ACC112 (cell line): Measurements from ENCODE around the gene BHLHE40.

Experiments
- H2AFZ ChIP-seq: fragments of 200-600 bp; sonication (generic); one replicate; pipeline ENCODE4 v1.6.0; 2017; ENCODE audit warnings: antibody characterized with exemption, low read length; ENCODE audit not compliant: unreplicated experiment
- H3K27ac ChIP-seq: fragments of 200-600 bp; sonication (generic); 2 replicates; pipeline ENCODE4 v1.5.1; 2014; ENCODE audit warnings: low read depth, mild to moderate bottlenecking, antibody characterized with exemption, low read length, moderate library complexity
- H3K27me3 ChIP-seq: fragments of 200-600 bp; sonication (generic); 2 replicates; pipeline ENCODE4 v1.6.1; 2014; ENCODE audit warnings: mild to moderate bottlenecking, antibody characterized with exemption, low read length, moderate library complexity, mixed read lengths; ENCODE audit not compliant: insufficient read depth
- H3K36me3 ChIP-seq: fragments of 200-600 bp; sonication (generic); 2 replicates; pipeline ENCODE4 v1.6.1; 2016; ENCODE audit warnings: mild to moderate bottlenecking, antibody characterized with exemption, low read length, moderate library complexity, mixed read lengths; ENCODE audit not compliant: insufficient read depth
- H3K4me1 ChIP-seq: fragments of 200-600 bp; sonication (generic); one replicate; pipeline ENCODE4 v1.6.1; 2016; ENCODE audit warnings: low read length, mixed read lengths; ENCODE audit not compliant: insufficient read depth, unreplicated experiment, control insufficient read depth
- H3K4me3 ChIP-seq: fragments of 200-600 bp; sonication (generic); 2 replicates; pipeline ENCODE4 v1.5.1; 2014; ENCODE audit warnings: mild to moderate bottlenecking, low read depth, low read length
- H3K79me2 ChIP-seq: fragments of 200-600 bp; sonication (generic); one replicate; pipeline ENCODE4 v1.6.0; 2016; ENCODE audit warnings: low read length; ENCODE audit not compliant: control insufficient read depth, unreplicated experiment, insufficient read depth

BHLHE40 gene

GRCh38 chr3:5002174-5002870, 23.1 kb downstream of the BHLHE40 start:
- Histone ChIP-seq H3K36me3 (no peaks in the 10 kb centered on the region), H3K4me1 (no peaks in the 10 kb centered on the region), H3K4me3 (no peak overlapping the region), H3K27me3 (no peaks in the 10 kb centered on the region), H3K27ac (no peak overlapping the region), H2AFZ (no peak overlapping the region), H3K79me2 (no peaks in the 10 kb centered on the region)

- Histone ChIP-seq H3K36me3 (no peaks in the 10 kb centered on the region), H3K27ac (no peak overlapping the region), H3K4me3 (no peak overlapping the region), H3K79me2 (no peaks in the 10 kb centered on the region), H2AFZ (no peak overlapping the region), H3K27me3 (no peaks in the 10 kb centered on the region), H3K4me1 (no peaks in the 10 kb centered on the region)
Measured at GRCh38 chr3:5002871-5003247, 23.6 kb downstream of the BHLHE40 start.

- Histone ChIP-seq H3K27ac (no peak overlapping the region), H3K4me3 (no peak overlapping the region), H2AFZ (no peak overlapping the region), H3K27me3 (no peaks in the 10 kb centered on the region), H3K36me3 (no peaks in the 10 kb centered on the region), H3K79me2 (no peaks in the 10 kb centered on the region), H3K4me1 (no peaks in the 10 kb centered on the region)
Measured at GRCh38 chr3:5004319-5005152, 25.3 kb downstream of the BHLHE40 start.

GRCh38 chr3:5005367-5005766, 26.1 kb downstream of the BHLHE40 start:
- H3K4me1 ChIP-seq: no peaks in the 10 kb centered on the region
- H3K36me3 ChIP-seq: no peaks in the 10 kb centered on the region
- H3K27me3 ChIP-seq: no peaks in the 10 kb centered on the region
- H2AFZ ChIP-seq: no peak overlapping the region
- no peak overlapping the region for H3K27ac ChIP-seq
- H3K4me3 ChIP-seq: no peak overlapping the region
- H3K79me2 ChIP-seq: no peaks in the 10 kb centered on the region

GRCh38 chr3:5006755-5007202, 27.5 kb downstream of the BHLHE40 start:
- Histone ChIP-seq H3K27ac (no peak overlapping the region), H3K4me1 (no peaks in the 10 kb centered on the region), H3K27me3 (no peaks in the 10 kb centered on the region), H3K36me3 (no peaks in the 10 kb centered on the region), H3K4me3 (no peak overlapping the region), H3K79me2 (no peaks in the 10 kb centered on the region), H2AFZ (no peak overlapping the region)

- Histone ChIP-seq H3K4me1 (peaks cover 1% of the 10 kb centered on the region), H3K4me3 (no peak overlapping the region), H2AFZ (no peak overlapping the region), H3K36me3 (no peaks in the 10 kb centered on the region), H3K79me2 (no peaks in the 10 kb centered on the region), H3K27ac (no peak overlapping the region), H3K27me3 (no peaks in the 10 kb centered on the region)
Measured at GRCh38 chr3:5007873-5008272, 28.6 kb downstream of the BHLHE40 start.

- peaks cover 11% of the 10 kb centered on the region for H3K4me1 ChIP-seq
- H3K27ac ChIP-seq: no peak overlapping the region
- H2AFZ ChIP-seq: no peak overlapping the region
Measured at GRCh38 chr3:5009506-5010109, 30.4 kb downstream of the BHLHE40 start.

GRCh38 chr3:5010140-5010539, 30.9 kb downstream of the BHLHE40 start:
- Histone ChIP-seq H3K36me3 (no peaks in the 10 kb centered on the region), H3K79me2 (no peaks in the 10 kb centered on the region), H3K4me1 (peaks cover 11% of the 10 kb centered on the region), H3K27ac (no peak overlapping the region), H3K4me3 (no peak overlapping the region), H3K27me3 (no peaks in the 10 kb centered on the region), H2AFZ (no peak overlapping the region)

More at GRCh38 chr3:5009506-5010109, 30.4 kb downstream of the BHLHE40 start:
- Histone ChIP-seq H3K27me3 (no peaks in the 10 kb centered on the region), H3K36me3 (no peaks in the 10 kb centered on the region), H3K79me2 (no peaks in the 10 kb centered on the region), H3K4me3 (no peak overlapping the region)

- H2AFZ ChIP-seq: no peak overlapping the region
- no peaks in the 10 kb centered on the region for H3K79me2 ChIP-seq
- peaks cover 12% of the 10 kb centered on the region for H3K4me1 ChIP-seq
- H3K4me3 ChIP-seq: no peak overlapping the region
- no peak overlapping the region for H3K27ac ChIP-seq
- H3K27me3 ChIP-seq: no peaks in the 10 kb centered on the region
- no peaks in the 10 kb centered on the region for H3K36me3 ChIP-seq
Measured at GRCh38 chr3:5010706-5011554, 31.7 kb downstream of the BHLHE40 start.

- Histone ChIP-seq H3K36me3 (no peaks in the 10 kb centered on the region), H3K4me1 (peaks cover 19% of the 10 kb centered on the region), H2AFZ (no peak overlapping the region), H3K79me2 (no peaks in the 10 kb centered on the region), H3K27ac (no peak overlapping the region), H3K27me3 (no peaks in the 10 kb centered on the region), H3K4me3 (no peak overlapping the region)
Measured at GRCh38 chr3:5011555-5012256, 32.5 kb downstream of the BHLHE40 start.
